HepG2 (cell line): ENCODE measurements around the gene ZG16. TPM values are rescaled to one million over a fixed set of nuclear protein-coding genes. Genes with fewer than 3 reads are reported as not detected.

Source experiments
- CREM ChIP-seq, 2 experiments: sonication (generic) in 1 of 2; formaldehyde crosslinking in 1 of 2; IDR thresholded peaks; 2 replicates each; pipeline versions ENCODE4 v1.4.0 to v1.6.1; 2016 to 2020; ENCODE audit warnings: antibody characterized with exemption in 1 of 2, mild to moderate bottlenecking in 1 of 2, missing genetic modification reagents in 1 of 2
- LCORL ChIP-seq, 2 experiments: fragments of 450-650 bp in 1 of 2; sonication (generic) in 1 of 2; formaldehyde crosslinking in 1 of 2; IDR thresholded peaks; 2 replicates each; pipeline versions ENCODE4 v1.5.0 to v1.6.1; 2017 to 2020; ENCODE audit warnings: antibody characterized with exemption in 1 of 2, missing genetic modification reagents in 1 of 2
- NR1H2 ChIP-seq: sonication (generic); formaldehyde crosslinking; IDR thresholded peaks from 2 replicates; pipeline ENCODE4 v1.8.1; 2022; ENCODE audit warnings: low read depth, missing genetic modification reagents, borderline replicate concordance
- SAFB2 ChIP-seq: sonication (generic); formaldehyde crosslinking; IDR thresholded peaks from 2 replicates; pipeline ENCODE4 v1.5.1; 2020; ENCODE audit warnings: missing genetic modification reagents, low read depth, mild to moderate bottlenecking, borderline replicate concordance
- STAT5B ChIP-seq: sonication (generic); formaldehyde crosslinking; IDR thresholded peaks from 2 replicates; pipeline ENCODE4 v1.4.0; 2020; ENCODE audit warnings: missing genetic modification reagents
- XRCC5 ChIP-seq: fragments of 200-400 bp; formaldehyde crosslinking; optimal IDR thresholded peaks from 2 replicates; pipeline ENCODE3; 2017; ENCODE audit warnings: mild to moderate bottlenecking, low read length
- ZC3H13 ChIP-seq: sonication (generic); formaldehyde crosslinking; IDR thresholded peaks from 2 replicates; pipeline ENCODE4 v1.8.1; 2023; ENCODE audit warnings: mild to moderate bottlenecking, missing genetic modification reagents, moderate library complexity
- ZNF501 ChIP-seq: sonication (generic); formaldehyde crosslinking; IDR thresholded peaks from 2 replicates; pipeline ENCODE4 v1.5.1; 2020; ENCODE audit warnings: mild to moderate bottlenecking, moderate library complexity, missing genetic modification reagents
- ZNF563 ChIP-seq: sonication (generic); formaldehyde crosslinking; IDR thresholded peaks from 2 replicates; pipeline ENCODE4 v1.8.0; 2022; ENCODE audit warnings: mild to moderate bottlenecking, moderate library complexity, missing genetic modification reagents
- ZNF574 ChIP-seq: sonication (generic); formaldehyde crosslinking; IDR thresholded peaks from 2 replicates; pipeline ENCODE4 v1.4.0; 2020; ENCODE audit warnings: missing genetic modification reagents
- ZNF737 ChIP-seq: sonication (generic); formaldehyde crosslinking; IDR thresholded peaks from 2 replicates; pipeline ENCODE4 v1.5.0; 2020; ENCODE audit warnings: missing genetic modification reagents, mild to moderate bottlenecking, borderline replicate concordance
- polyA plus RNA-seq, 8 experiments: library from polyadenylated mRNA; depleted of rRNA in 3 of 8; stranded (reverse) in 7 of 8; unstranded in 1 of 8; fragments of >200 nt; fragmentation: Illumina TruSeq in 4 of 8; extraction: Trizol in 4 of 8; gene quantifications; 2 replicates each; pipeline versions ENCODE4 v1.2.1 to v1.2.3, GENCODE V29; 2011 to 2016; ENCODE audit warnings: low read depth in 4 of 8, missing spikeins in 1 of 8, mixed read lengths in 1 of 8; ENCODE audit not compliant: insufficient read depth in 1 of 8
- total RNA-seq, 5 experiments: library from RNA; depleted of rRNA; stranded (reverse); fragments of >200 nt; fragmentation: Illumina TruSeq; extraction: Trizol; gene quantifications; 2 replicates each; pipeline ENCODE4 v1.2.3, GENCODE V29; 2016; ENCODE audit warnings: low read depth in 1 of 5
- TF ChIP-seq, protein P1 (sequence below): sonication (generic); formaldehyde crosslinking; IDR thresholded peaks from 2 replicates; pipeline ENCODE4 v1.8.0; 2022; ENCODE audit warnings: missing genetic modification reagents, mild to moderate bottlenecking, moderate library complexity, borderline replicate concordance
- TF ChIP-seq, protein P2 (sequence below): sonication (generic); formaldehyde crosslinking; IDR thresholded peaks from 2 replicates; pipeline ENCODE4 v1.5.0; 2020; ENCODE audit warnings: missing genetic modification reagents
- TF ChIP-seq, protein P3 (sequence below): IDR thresholded peaks from 2 replicates; pipeline ENCODE4 v1.4.0; 2020; ENCODE audit warnings: mild to moderate bottlenecking, missing genetic modification reagents
- TF ChIP-seq, protein P4 (sequence below): sonication (generic); formaldehyde crosslinking; IDR thresholded peaks from 2 replicates; pipeline ENCODE4 v1.4.0; 2020; ENCODE audit warnings: missing genetic modification reagents

Gene ZG16
- total and polyA plus RNA-seq, 2 of the 13 experiments (the other 11 are each of a cell fraction or from before 2014, with no cell fraction given): 0.04 to 0.07 TPM

GRCh38 chr16:29819506-29819905 lies 41.5 kb downstream of the ZG16 start (continued):
- peak; percentile 51; the same call in 1 of the 2 replicates for TF ChIP-seq ZNF574 (CRISPR knock-in tag)
- TF ChIP-seq XRCC5: peak; percentile 28
- TF ChIP-seq CREM (IDR thresholded peaks at IDR 0.05): no peak
- 0 out of 2 replicates have a peak, but pooled peaks have one; percentile 10 for TF ChIP-seq CREM (CRISPR knock-in tag; IDR thresholded peaks at IDR 0.05)
- TF ChIP-seq NR1H2 (CRISPR knock-in tag): no peak
- TF ChIP-seq, protein P1, sequence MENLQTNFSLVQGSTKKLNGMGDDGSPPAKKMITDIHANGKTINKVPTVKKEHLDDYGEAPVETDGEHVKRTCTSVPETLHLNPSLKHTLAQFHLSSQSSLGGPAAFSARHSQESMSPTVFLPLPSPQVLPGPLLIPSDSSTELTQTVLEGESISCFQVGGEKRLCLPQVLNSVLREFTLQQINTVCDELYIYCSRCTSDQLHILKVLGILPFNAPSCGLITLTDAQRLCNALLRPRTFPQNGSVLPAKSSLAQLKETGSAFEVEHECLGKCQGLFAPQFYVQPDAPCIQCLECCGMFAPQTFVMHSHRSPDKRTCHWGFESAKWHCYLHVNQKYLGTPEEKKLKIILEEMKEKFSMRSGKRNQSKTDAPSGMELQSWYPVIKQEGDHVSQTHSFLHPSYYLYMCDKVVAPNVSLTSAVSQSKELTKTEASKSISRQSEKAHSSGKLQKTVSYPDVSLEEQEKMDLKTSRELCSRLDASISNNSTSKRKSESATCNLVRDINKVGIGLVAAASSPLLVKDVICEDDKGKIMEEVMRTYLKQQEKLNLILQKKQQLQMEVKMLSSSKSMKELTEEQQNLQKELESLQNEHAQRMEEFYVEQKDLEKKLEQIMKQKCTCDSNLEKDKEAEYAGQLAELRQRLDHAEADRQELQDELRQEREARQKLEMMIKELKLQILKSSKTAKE: no peak
- no peak for TF ChIP-seq ZC3H13
- no peak for TF ChIP-seq ZNF737 (CRISPR knock-in tag)
- TF ChIP-seq, protein P2, sequence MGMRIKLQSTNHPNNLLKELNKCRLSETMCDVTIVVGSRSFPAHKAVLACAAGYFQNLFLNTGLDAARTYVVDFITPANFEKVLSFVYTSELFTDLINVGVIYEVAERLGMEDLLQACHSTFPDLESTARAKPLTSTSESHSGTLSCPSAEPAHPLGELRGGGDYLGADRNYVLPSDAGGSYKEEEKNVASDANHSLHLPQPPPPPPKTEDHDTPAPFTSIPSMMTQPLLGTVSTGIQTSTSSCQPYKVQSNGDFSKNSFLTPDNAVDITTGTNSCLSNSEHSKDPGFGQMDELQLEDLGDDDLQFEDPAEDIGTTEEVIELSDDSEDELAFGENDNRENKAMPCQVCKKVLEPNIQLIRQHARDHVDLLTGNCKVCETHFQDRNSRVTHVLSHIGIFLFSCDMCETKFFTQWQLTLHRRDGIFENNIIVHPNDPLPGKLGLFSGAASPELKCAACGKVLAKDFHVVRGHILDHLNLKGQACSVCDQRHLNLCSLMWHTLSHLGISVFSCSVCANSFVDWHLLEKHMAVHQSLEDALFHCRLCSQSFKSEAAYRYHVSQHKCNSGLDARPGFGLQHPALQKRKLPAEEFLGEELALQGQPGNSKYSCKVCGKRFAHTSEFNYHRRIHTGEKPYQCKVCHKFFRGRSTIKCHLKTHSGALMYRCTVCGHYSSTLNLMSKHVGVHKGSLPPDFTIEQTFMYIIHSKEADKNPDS (CRISPR knock-in tag): no peak
- TF ChIP-seq ZNF501 (CRISPR knock-in tag): 0 out of 2 replicates have a peak, but pooled peaks have one; percentile 3
- TF ChIP-seq LCORL (IDR thresholded peaks at IDR 0.05): no peak
- TF ChIP-seq LCORL (CRISPR knock-in tag; IDR thresholded peaks at IDR 0.05): 0 out of 2 replicates have a peak, but pooled peaks have one; percentile 14
- TF ChIP-seq STAT5B (CRISPR knock-in tag): no peak
- TF ChIP-seq ZNF563: no peak
- TF ChIP-seq, protein P3, sequence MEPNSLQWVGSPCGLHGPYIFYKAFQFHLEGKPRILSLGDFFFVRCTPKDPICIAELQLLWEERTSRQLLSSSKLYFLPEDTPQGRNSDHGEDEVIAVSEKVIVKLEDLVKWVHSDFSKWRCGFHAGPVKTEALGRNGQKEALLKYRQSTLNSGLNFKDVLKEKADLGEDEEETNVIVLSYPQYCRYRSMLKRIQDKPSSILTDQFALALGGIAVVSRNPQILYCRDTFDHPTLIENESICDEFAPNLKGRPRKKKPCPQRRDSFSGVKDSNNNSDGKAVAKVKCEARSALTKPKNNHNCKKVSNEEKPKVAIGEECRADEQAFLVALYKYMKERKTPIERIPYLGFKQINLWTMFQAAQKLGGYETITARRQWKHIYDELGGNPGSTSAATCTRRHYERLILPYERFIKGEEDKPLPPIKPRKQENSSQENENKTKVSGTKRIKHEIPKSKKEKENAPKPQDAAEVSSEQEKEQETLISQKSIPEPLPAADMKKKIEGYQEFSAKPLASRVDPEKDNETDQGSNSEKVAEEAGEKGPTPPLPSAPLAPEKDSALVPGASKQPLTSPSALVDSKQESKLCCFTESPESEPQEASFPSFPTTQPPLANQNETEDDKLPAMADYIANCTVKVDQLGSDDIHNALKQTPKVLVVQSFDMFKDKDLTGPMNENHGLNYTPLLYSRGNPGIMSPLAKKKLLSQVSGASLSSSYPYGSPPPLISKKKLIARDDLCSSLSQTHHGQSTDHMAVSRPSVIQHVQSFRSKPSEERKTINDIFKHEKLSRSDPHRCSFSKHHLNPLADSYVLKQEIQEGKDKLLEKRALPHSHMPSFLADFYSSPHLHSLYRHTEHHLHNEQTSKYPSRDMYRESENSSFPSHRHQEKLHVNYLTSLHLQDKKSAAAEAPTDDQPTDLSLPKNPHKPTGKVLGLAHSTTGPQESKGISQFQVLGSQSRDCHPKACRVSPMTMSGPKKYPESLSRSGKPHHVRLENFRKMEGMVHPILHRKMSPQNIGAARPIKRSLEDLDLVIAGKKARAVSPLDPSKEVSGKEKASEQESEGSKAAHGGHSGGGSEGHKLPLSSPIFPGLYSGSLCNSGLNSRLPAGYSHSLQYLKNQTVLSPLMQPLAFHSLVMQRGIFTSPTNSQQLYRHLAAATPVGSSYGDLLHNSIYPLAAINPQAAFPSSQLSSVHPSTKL: no peak
- TF ChIP-seq, protein P4, sequence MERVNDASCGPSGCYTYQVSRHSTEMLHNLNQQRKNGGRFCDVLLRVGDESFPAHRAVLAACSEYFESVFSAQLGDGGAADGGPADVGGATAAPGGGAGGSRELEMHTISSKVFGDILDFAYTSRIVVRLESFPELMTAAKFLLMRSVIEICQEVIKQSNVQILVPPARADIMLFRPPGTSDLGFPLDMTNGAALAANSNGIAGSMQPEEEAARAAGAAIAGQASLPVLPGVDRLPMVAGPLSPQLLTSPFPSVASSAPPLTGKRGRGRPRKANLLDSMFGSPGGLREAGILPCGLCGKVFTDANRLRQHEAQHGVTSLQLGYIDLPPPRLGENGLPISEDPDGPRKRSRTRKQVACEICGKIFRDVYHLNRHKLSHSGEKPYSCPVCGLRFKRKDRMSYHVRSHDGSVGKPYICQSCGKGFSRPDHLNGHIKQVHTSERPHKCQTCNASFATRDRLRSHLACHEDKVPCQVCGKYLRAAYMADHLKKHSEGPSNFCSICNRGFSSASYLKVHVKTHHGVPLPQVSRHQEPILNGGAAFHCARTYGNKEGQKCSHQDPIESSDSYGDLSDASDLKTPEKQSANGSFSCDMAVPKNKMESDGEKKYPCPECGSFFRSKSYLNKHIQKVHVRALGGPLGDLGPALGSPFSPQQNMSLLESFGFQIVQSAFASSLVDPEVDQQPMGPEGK (CRISPR knock-in tag): no peak
- TF ChIP-seq SAFB2 (CRISPR knock-in tag): 0 out of 2 replicates have a peak, but pooled peaks have one; percentile 23
